ENCODE results near the gene NKD2. TPM values are rescaled to one million over a fixed set of nuclear protein-coding genes. Genes with fewer than 3 reads are reported as not detected.

The NKD2 gene
- total and polyA plus RNA-seq, 9 of the 15 experiments (the other 6 are each of a cell fraction or from before 2014, with no cell fraction given), result 0.09 to 0.64 (median 0.27) TPM; not detected in 5

- TF ChIP-seq HINFP (tag; conservative IDR thresholded peaks at IDR 0.05; ENCODE audit: low read depth), result no peak
- no peak for TF ChIP-seq RCOR1 (IDR thresholded peaks at IDR 0.05; ENCODE audit: borderline replicate concordance in 1 of 2, low read depth in 2 of 2, low read length in 2 of 2)
- no peak for TF ChIP-seq PYGO2 (tag; IDR thresholded peaks at IDR 0.05)
- TF ChIP-seq RHOXF2B (CRISPR knock-in tag; conservative IDR thresholded peaks at IDR 0.05), result no peak
These were observed 22.8 kb downstream of the NKD2 start (continued) for GRCh38 chr5:1031306-1031959.

- ATAC-seq, result no peak
- Histone ChIP-seq H3K4me2 (ENCODE audit: insufficient read depth, low read length) (no peak overlapping the region), H3K27me3 (ENCODE audit: control insufficient read depth in 2 of 2, insufficient read depth in 2 of 2, low read length in 2 of 2) (peaks cover 32 to 79% of the 10 kb centered on the region in 2 experiments; a peak in 4 of 5 replicates), H3K9ac (ENCODE audit: insufficient read depth in 1 of 2, low read depth in 2 of 2, low read length in 2 of 2) (no peak overlapping the region), H3K36me3 (ENCODE audit: control insufficient read depth, insufficient read depth, low read length) (no peaks in the 10 kb centered on the region), H4K20me1 (replicated peaks; ENCODE audit: control insufficient read depth, insufficient read depth, low read length) (peaks cover 14% of the 10 kb centered on the region), H3K27ac (ENCODE audit: extremely low read depth, low read depth, low read length) (no peak overlapping the region), H3K9me1 (ENCODE audit: control insufficient read depth, insufficient read depth, low read length) (no peaks in the 10 kb centered on the region), H3K4me1 (replicated peaks in 1 of 2; ENCODE audit: control insufficient read depth in 2 of 2, insufficient read depth in 2 of 2, low read length in 2 of 2) (peaks cover 0 to 18% of the 10 kb centered on the region in 2 experiments; a peak in 2 of 5 replicates), H3K79me2 (ENCODE audit: control insufficient read depth, insufficient read depth, low read length) (no peaks in the 10 kb centered on the region), H3K4me3 (no peak overlapping the region), H3K9me3 (replicated peaks; ENCODE audit: control insufficient read depth, insufficient read depth, low read depth, low read length) (no peaks in the 10 kb centered on the region), H2AFZ (ENCODE audit: low read depth, low read length) (no peak overlapping the region)
- no peak for FAIRE-seq
- POLR2A ChIA-PET, result interaction anchor here (0.7 to 1.1 kb wide), 4 partner anchors 17 to 62 kb away, joined by 3 to 4 read pairs (median 3); no protein-coding TSS in a partner anchor
- DNase-seq (ENCODE audit: extremely low read depth in 1 of 4, low spot score in 3 of 4), result no peak
- CTCF ChIA-PET (ENCODE audit: low intra/inter-chr PET ratio), result no interaction called here
- no TSS peak for BruUV-seq (replicated peaks)
- intact Hi-C loops (cut with micrococcal nuclease) (no loop called here), in situ Hi-C loops (cut with MboI) (no loop called here)
- WGBS (ENCODE audit: insufficient coverage, low coverage, missing lambda C conversion rate), result 2% methylated on average over 16 of the region's 16 CpGs
- TF ChIP-seq NFRKB (IDR thresholded peaks at IDR 0.05; ENCODE audit: low read depth) (no peak), ZNF121 (CRISPR knock-in tag; conservative IDR thresholded peaks at IDR 0.05) (no peak), XRCC4 (IDR thresholded peaks at IDR 0.05; ENCODE audit: extremely low read depth, insufficient read depth, insufficient read length) (no peak), EGR1 (conservative IDR thresholded peaks at IDR 0.05) (no peak)
These were observed 23.4 kb downstream of the NKD2 start for GRCh38 chr5:1032011-1032410.

Data from K562 (cell line).